Myometrial cell (primary cell): ENCODE results near the gene ZNF229. TPM values are rescaled to one million over a fixed set of nuclear protein-coding genes. Genes with fewer than 3 reads are reported as not detected.

ENCODE experiments used
- total RNA-seq: library from RNA; depleted of rRNA; stranded (reverse); fragments of >200 nt; gene quantifications from 2 replicates; pipeline ENCODE4 v1.2.3, GENCODE V29; 2015

Gene ZNF229
- total RNA-seq, result 3.2 and 7.1 TPM in 2 replicates

DNA sequence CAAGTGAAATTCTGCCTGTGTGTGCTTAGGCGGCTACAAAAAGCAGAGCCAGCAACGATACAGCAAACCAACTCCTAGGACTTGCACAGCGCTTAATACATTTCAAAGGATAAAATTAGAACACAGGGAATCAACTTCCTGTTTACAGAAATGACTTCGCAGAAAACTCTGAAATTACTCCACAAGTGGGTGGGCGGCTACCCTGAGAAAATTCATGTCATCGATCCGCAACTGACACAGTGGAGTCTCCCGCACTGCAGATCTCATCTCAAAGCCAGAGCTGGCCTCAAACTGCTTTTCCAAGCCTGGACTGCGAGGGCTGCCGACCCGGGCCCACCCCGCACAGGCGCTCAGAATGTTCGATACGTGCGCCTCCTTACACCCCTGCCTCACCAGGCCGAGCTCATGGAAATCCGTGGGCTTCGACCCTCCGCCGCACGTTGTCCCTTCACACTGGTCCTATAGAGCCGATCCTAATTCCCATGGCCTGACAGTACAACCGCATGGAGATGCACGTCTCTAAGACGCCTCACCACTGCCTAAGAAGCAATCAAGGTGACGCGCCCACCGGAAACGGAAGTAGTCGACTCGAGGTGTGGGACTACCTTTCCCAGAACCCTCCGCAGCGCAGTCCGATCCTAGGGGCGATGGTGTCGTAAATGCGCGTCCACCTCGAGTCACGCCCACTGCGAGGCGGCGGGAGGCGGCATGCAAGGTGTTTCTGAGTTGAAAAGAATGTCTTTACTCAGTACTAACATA lies at the start of gene ZNF229:
TSS of gene ZNF229 (minus strand) at position 557 of the 759 bp plus-strand sequence. CDS start 5,625 bp downstream, outside the sequence.

DNA sequence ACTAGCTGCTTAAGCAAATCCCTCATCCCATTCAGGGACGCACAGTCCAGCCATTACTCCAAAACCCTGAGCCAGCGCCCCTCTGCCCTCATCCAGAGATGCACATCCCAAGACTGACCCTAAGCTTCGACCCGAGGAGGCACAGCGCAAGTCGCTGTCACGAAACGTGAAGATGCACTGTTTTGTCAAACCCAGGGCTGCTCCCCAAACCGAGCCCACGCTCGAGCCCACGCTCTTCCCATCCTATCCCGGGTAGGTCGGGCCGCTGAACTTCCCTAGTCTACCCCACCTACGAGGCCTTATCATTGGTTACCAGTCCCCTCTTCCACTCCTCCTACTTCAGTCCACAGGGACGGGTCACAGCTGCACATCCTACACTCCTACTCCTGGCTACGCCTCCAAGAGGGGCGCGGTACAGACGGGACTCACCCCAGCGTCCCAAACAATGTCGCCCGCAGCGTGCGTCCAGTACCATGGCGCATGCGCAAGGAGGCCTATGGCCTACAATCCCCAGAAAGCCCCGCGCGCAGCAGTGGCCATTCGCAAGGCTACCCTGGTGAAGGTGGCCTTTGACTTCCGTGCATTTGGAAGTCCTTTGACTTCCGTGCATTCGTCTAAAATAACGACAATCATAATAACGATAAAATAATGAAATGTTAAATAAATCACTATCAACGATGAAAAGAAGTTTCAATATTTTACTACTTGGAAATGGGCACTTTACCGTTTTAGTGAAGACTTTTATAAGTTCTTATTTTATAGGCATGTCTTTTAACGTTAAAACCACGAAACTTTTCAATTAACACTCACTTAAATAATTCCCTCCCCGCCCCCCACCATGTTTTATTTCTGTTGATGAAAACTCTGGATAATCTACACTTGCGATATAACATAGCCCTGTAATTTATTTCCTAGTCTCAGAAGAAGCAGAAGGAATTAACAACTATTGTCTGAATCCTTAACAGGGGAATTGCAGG lies 46.8 kb downstream of the ZNF229 start, which contains the start of gene ZNF285:
TSS of gene ZNF285 (minus strand) at position 470 of the 977 bp plus-strand sequence. CDS start 4,395 bp downstream, outside the sequence.

Other genes with a start within 250 kb of the ZNF229 start
- 4.3 and 5.1 TPM in 2 replicates for gene ZNF227, start 235.9 kb downstream of the ZNF229 start, total RNA-seq
- under 0.01 and 1.7 TPM in 2 replicates for gene ZNF233, start 188.6 kb downstream of the ZNF229 start, total RNA-seq
- gene ZNF235, start 143.4 kb downstream of the ZNF229 start, total RNA-seq, result 0.29 and 0.53 TPM in 2 replicates
- 2.0 and 2.8 TPM in 2 replicates for gene ZNF112, start 91.8 kb downstream of the ZNF229 start, total RNA-seq
- 0.58 and 2.3 TPM in 2 replicates for gene ZNF285, start 46.9 kb downstream of the ZNF229 start, total RNA-seq
- 2.0 and 13.8 TPM in 2 replicates for gene ZNF180, start 52.0 kb upstream of the ZNF229 start, total RNA-seq
- gene CEACAM20, start 81.2 kb upstream of the ZNF229 start, total RNA-seq, result not detected in 2 replicates
- gene IGSF23, start 165.1 kb upstream of the ZNF229 start, total RNA-seq, result 3.7 TPM in 1 of 2 replicates, not detected in the other
- 122 and 130 TPM in 2 replicates for gene PVR, start 195.4 kb upstream of the ZNF229 start, total RNA-seq
- under 0.01 and 0.53 TPM in 2 replicates for gene CEACAM19, start 223.0 kb upstream of the ZNF229 start, total RNA-seq